ENCODE data around the gene CEP112. TPM values are rescaled to one million over a fixed set of nuclear protein-coding genes. Genes with fewer than 3 reads are reported as not detected.

The CEP112 gene
- polyA plus RNA-seq, 1 experiment = 5.7 TPM

GRCh38 chr17:66115246-66115645, 76.7 kb downstream of the CEP112 start:
- Histone ChIP-seq H3K27me3 (ENCODE audit: control insufficient read depth, insufficient read depth, low read length) (no peaks in the 10 kb centered on the region), H3K9me3 (ENCODE audit: control insufficient read depth, insufficient read depth, low read length) (no peaks in the 10 kb centered on the region), H3K4me3 (ENCODE audit: low read depth, low read length) (no peak overlapping the region), H3K27ac (ENCODE audit: low read depth, low read length) (no peak overlapping the region)
- POLR2A ChIA-PET = interaction anchor here (0.8 kb wide), 1 partner anchor 14 kb away, joined by 3 read pairs; no protein-coding TSS in a partner anchor
- DNase-seq (ENCODE audit: low read depth, low spot score) = no peak
- no peak for TF ChIP-seq CTCF (IDR thresholded peaks at IDR 0.05; ENCODE audit: low read depth, low read length)
- CTCF ChIA-PET = interaction anchor here (0.7 kb wide), 1 partner anchor 10 kb away, joined by 3 read pairs; no protein-coding TSS in a partner anchor

- Histone ChIP-seq H3K27me3 (ENCODE audit: control insufficient read depth, insufficient read depth, low read length) (no peaks in the 10 kb centered on the region), H3K27ac (ENCODE audit: low read depth, low read length) (no peak overlapping the region), H3K4me3 (ENCODE audit: low read depth, low read length) (no peak overlapping the region), H3K9me3 (ENCODE audit: control insufficient read depth, insufficient read depth, low read length) (no peaks in the 10 kb centered on the region)
- POLR2A ChIA-PET = interaction anchor here (0.7 to 0.8 kb wide), 2 partner anchors 15 to 410 kb away, joined by 3 read pairs; no protein-coding TSS in a partner anchor
- DNase-seq (ENCODE audit: low read depth, low spot score) = no peak
- TF ChIP-seq CTCF (IDR thresholded peaks at IDR 0.05; ENCODE audit: low read depth, low read length) = no peak
- CTCF ChIA-PET = interaction anchor here (0.7 kb wide), 1 partner anchor 11 kb away, joined by 3 read pairs; no protein-coding TSS in a partner anchor
Measured at GRCh38 chr17:66114609-66115008, 77.3 kb downstream of the CEP112 start.

GRCh38 chr17:66107731-66108130, 84.2 kb downstream of the CEP112 start:
- no peaks in the 10 kb centered on the region for H3K27me3 ChIP-seq (ENCODE audit: control insufficient read depth, insufficient read depth, low read length)
- no peak for DNase-seq (ENCODE audit: low read depth, low spot score)
- ChIA-PET CTCF (no interaction called here), POLR2A (no interaction called here)
- H3K27ac ChIP-seq (ENCODE audit: low read depth, low read length) = no peak overlapping the region
- no peak overlapping the region for H3K4me3 ChIP-seq (ENCODE audit: low read depth, low read length)
- H3K9me3 ChIP-seq (ENCODE audit: control insufficient read depth, insufficient read depth, low read length) = no peaks in the 10 kb centered on the region
- TF ChIP-seq CTCF (IDR thresholded peaks at IDR 0.05; ENCODE audit: low read depth, low read length) = no peak

GRCh38 chr17:66098040-66098439, 93.9 kb downstream of the CEP112 start:
- Histone ChIP-seq H3K27me3 (ENCODE audit: control insufficient read depth, insufficient read depth, low read length) (no peaks in the 10 kb centered on the region), H3K27ac (ENCODE audit: low read depth, low read length) (no peak overlapping the region), H3K9me3 (ENCODE audit: control insufficient read depth, insufficient read depth, low read length) (no peaks in the 10 kb centered on the region), H3K4me3 (ENCODE audit: low read depth, low read length) (no peak overlapping the region)
- no peak for DNase-seq (ENCODE audit: low read depth, low spot score)
- no peak for TF ChIP-seq CTCF (IDR thresholded peaks at IDR 0.05; ENCODE audit: low read depth, low read length)
- ChIA-PET POLR2A (no interaction called here), CTCF (interaction anchor here (0.7 kb wide), 1 partner anchor 9 kb away, joined by 3 read pairs; no protein-coding TSS in a partner anchor)

- H3K27ac ChIP-seq (ENCODE audit: low read depth, low read length) = no peak overlapping the region
- H3K4me3 ChIP-seq (ENCODE audit: low read depth, low read length) = no peak overlapping the region
- ChIA-PET CTCF (no interaction called here), POLR2A (no interaction called here)
- no peaks in the 10 kb centered on the region for H3K9me3 ChIP-seq (ENCODE audit: control insufficient read depth, insufficient read depth, low read length)
- TF ChIP-seq CTCF (IDR thresholded peaks at IDR 0.05; ENCODE audit: low read depth, low read length) = no peak
- DNase-seq (ENCODE audit: low read depth, low spot score) = no peak
- no peaks in the 10 kb centered on the region for H3K27me3 ChIP-seq (ENCODE audit: control insufficient read depth, insufficient read depth, low read length)
Measured at GRCh38 chr17:66094727-66095126, 97.2 kb downstream of the CEP112 start.

Data from AG04450 (cell line).